H1 (cell line): ENCODE data around the gene MEDAG. TPM values are rescaled to one million over a fixed set of nuclear protein-coding genes. Genes with fewer than 3 reads are reported as not detected.

Experiments
- CTCF ChIA-PET: fragments of 300-600 bp; sonication (Branson Sonifier 250); formaldehyde crosslinking; loops from one replicate; lab custom pipeline; 2021; ENCODE audit not compliant: partially characterized antibody; lab: Charles Lee
- POLR2A ChIA-PET: fragments of 300-600 bp; sonication (Branson Sonifier 250); formaldehyde crosslinking; loops from one replicate; lab custom pipeline; 2021; ENCODE audit warnings: inconsistent platforms; ENCODE audit not compliant: partially characterized antibody; lab: Charles Lee
- DNase-seq, 2 experiments: peaks; one replicate each; pipeline versions ENCODE4 v3.0.0 to v3.0.0-alpha.2; 2010 to 2022; ENCODE audit warnings: low spot score in 2 of 2, low read depth in 1 of 2, mixed read lengths in 1 of 2
- FAIRE-seq: peaks from 2 replicates; lab custom pipeline; 2011; peaks lifted over from hg19 to GRCh38; lab: Jason Lieb, UNC
- H2AFZ ChIP-seq: 2 replicates; pipeline ENCODE4 v1.8.1; 2012; ENCODE audit warnings: low read length, inconsistent platforms
- H2AK5ac ChIP-seq: 2 replicates; pipeline ENCODE4 v1.6.1; 2013; ENCODE audit warnings: low read depth, low read length
- H2BK120ac ChIP-seq: replicated peaks from 2 replicates; pipeline ENCODE3; 2013; ENCODE audit warnings: low read depth, low read length, inconsistent platforms
- H2BK12ac ChIP-seq: 2 replicates; pipeline ENCODE4 v1.6.1; 2013; ENCODE audit warnings: low read depth, low read length
- H2BK15ac ChIP-seq: 2 replicates; pipeline ENCODE4 v1.6.1; 2013; ENCODE audit warnings: low read length
- H2BK20ac ChIP-seq: 2 replicates; pipeline ENCODE4 v1.6.1; 2013; ENCODE audit warnings: low read length
- H2BK5ac ChIP-seq: 2 replicates; pipeline ENCODE4 v1.6.1; 2013; ENCODE audit warnings: low read depth, low read length
- H3K14ac ChIP-seq: 2 replicates; pipeline ENCODE4 v1.6.1; 2013; ENCODE audit warnings: inconsistent platforms; ENCODE audit not compliant: insufficient read length
- H3K18ac ChIP-seq: 2 replicates; pipeline ENCODE4 v1.6.1; 2013; ENCODE audit warnings: low read length; ENCODE audit errors: extremely low read depth
- H3K23ac ChIP-seq: 2 replicates; pipeline ENCODE4 v1.6.1; 2013; ENCODE audit warnings: inconsistent platforms; ENCODE audit not compliant: insufficient read length
- H3K23me2 ChIP-seq: 2 replicates; pipeline ENCODE4 v1.6.1; 2013; ENCODE audit warnings: low read depth, low read length
- H3K27ac ChIP-seq: 2 replicates; pipeline ENCODE4 v1.6.1; 2011; ENCODE audit warnings: low read depth, low read length, inconsistent platforms
- H3K27me3 ChIP-seq, 4 experiments: replicated peaks in 1 of 4; 1 replicate in 1 of 4; 2 replicates in 3 of 4; pipeline versions ENCODE4 v1.6.1 to v1.8.1; 2011 to 2013; ENCODE audit warnings: low read length in 3 of 4, mild to moderate bottlenecking in 3 of 4, inconsistent platforms in 2 of 4, mixed read lengths in 2 of 4, moderate library complexity in 1 of 4; ENCODE audit not compliant: control insufficient read depth in 3 of 4, insufficient read depth in 3 of 4; ENCODE audit errors: extremely low read depth in 1 of 4
- H3K36me3 ChIP-seq, 4 experiments: 2 replicates each; pipeline versions ENCODE4 v1.6.1 to v1.8.1; 2011 to 2013; ENCODE audit warnings: mild to moderate bottlenecking in 4 of 4, low read length in 3 of 4, moderate library complexity in 2 of 4, control low read depth in 1 of 4, inconsistent platforms in 1 of 4; ENCODE audit not compliant: insufficient read depth in 4 of 4, control insufficient read depth in 2 of 4
- H3K4ac ChIP-seq: replicated peaks from 2 replicates; pipeline ENCODE3; 2013; ENCODE audit warnings: low read length, low read depth, mixed read lengths, inconsistent platforms; ENCODE audit not compliant: insufficient read length
- H3K4me1 ChIP-seq, 4 experiments: replicated peaks in 1 of 4; 1 replicate in 1 of 4; 2 replicates in 3 of 4; pipeline versions ENCODE4 v1.6.1 to v1.8.1; 2011 to 2013; ENCODE audit warnings: low read length in 3 of 4, inconsistent platforms in 2 of 4, mixed read lengths in 1 of 4; ENCODE audit not compliant: insufficient read depth in 4 of 4, control insufficient read depth in 3 of 4
- H3K4me2 ChIP-seq, 2 experiments: 2 replicates each; pipeline versions ENCODE4 v1.6.1 to v1.8.1; 2011 to 2013; ENCODE audit warnings: low read depth in 2 of 2, low read length in 2 of 2, control low read depth in 1 of 2, inconsistent platforms in 1 of 2, mild to moderate bottlenecking in 1 of 2; ENCODE audit not compliant: insufficient read depth in 1 of 2
- H3K4me3 ChIP-seq, 4 experiments: fragments of 200-600, 300-600 bp in 1 of 4; sonication (generic), shearing (Covaris generic), sonication (Bioruptor Twin) in 1 of 4; 2 replicates each; pipeline versions ENCODE4 v1.5.1 to v1.8.1; 2011 to 2016; ENCODE audit warnings: low read length in 4 of 4, low read depth in 3 of 4, control low read depth in 2 of 4, inconsistent platforms in 2 of 4, mild to moderate bottlenecking in 2 of 4, mixed read lengths in 1 of 4, moderate library complexity in 1 of 4; ENCODE audit not compliant: insufficient read depth in 2 of 4; ENCODE audit errors: extremely low read depth in 1 of 4
- H3K56ac ChIP-seq: replicated peaks from 2 replicates; pipeline ENCODE3; 2013; ENCODE audit warnings: low read depth, mild to moderate bottlenecking, mixed read lengths, low read length, inconsistent platforms; ENCODE audit not compliant: insufficient read length
- H3K79me1 ChIP-seq: 2 replicates; pipeline ENCODE4 v1.6.1; 2013; ENCODE audit warnings: low read depth, low read length, control low read depth
- H3K79me2 ChIP-seq, 2 experiments: 2 replicates each; pipeline versions ENCODE4 v1.6.1 to v1.8.1; 2012 to 2013; ENCODE audit warnings: low read length in 2 of 2, mild to moderate bottlenecking in 2 of 2, inconsistent platforms in 1 of 2; ENCODE audit not compliant: insufficient read depth in 2 of 2, control insufficient read depth in 1 of 2
- H3K9ac ChIP-seq, 4 experiments: replicated peaks in 1 of 4; 1 replicate in 1 of 4; 2 replicates in 3 of 4; pipeline versions ENCODE4 v1.6.1 to v1.8.1; 2011 to 2013; ENCODE audit warnings: low read depth in 3 of 4, low read length in 3 of 4, control low read depth in 2 of 4, mild to moderate bottlenecking in 2 of 4, moderate library complexity in 2 of 4, inconsistent platforms in 1 of 4; ENCODE audit errors: extremely low read depth in 1 of 4
- H3K9me3 ChIP-seq, 2 experiments: 2 replicates each; pipeline versions ENCODE4 v1.6.1 to v1.8.1; 2012 to 2013; ENCODE audit warnings: mild to moderate bottlenecking in 2 of 2, moderate library complexity in 2 of 2, control low read depth in 1 of 2, inconsistent platforms in 1 of 2, low read depth in 1 of 2, low read length in 1 of 2, mixed read lengths in 1 of 2; ENCODE audit not compliant: insufficient read depth in 2 of 2
- H4K20me1 ChIP-seq, 2 experiments: replicated peaks in 1 of 2; 2 replicates each; pipeline versions ENCODE3 to v1.8.1; 2011 to 2013; ENCODE audit warnings: inconsistent platforms in 2 of 2, low read length in 2 of 2, mild to moderate bottlenecking in 1 of 2; ENCODE audit not compliant: insufficient read depth in 2 of 2, control insufficient read depth in 1 of 2
- H4K5ac ChIP-seq: 2 replicates; pipeline ENCODE4 v1.6.1; 2013; ENCODE audit warnings: low read length, low read depth, mixed read lengths, inconsistent platforms; ENCODE audit not compliant: insufficient read length
- H4K8ac ChIP-seq: 2 replicates; pipeline ENCODE4 v1.8.0; 2013; ENCODE audit warnings: mild to moderate bottlenecking, moderate library complexity, low read length, inconsistent platforms; ENCODE audit not compliant: insufficient read depth; ENCODE audit errors: extremely low read depth
- H4K91ac ChIP-seq: replicated peaks from 2 replicates; pipeline ENCODE3; 2013; ENCODE audit warnings: low read length, mixed read lengths, inconsistent platforms; ENCODE audit not compliant: insufficient read length
- CBX5 ChIP-seq: fragments of 300-800, 300-1000 bp; sonication (generic); IDR thresholded peaks from 2 replicates; pipeline ENCODE4 v1.7.1; 2016; ENCODE audit warnings: antibody characterized with exemption, low read length, low read depth
- CHD1 ChIP-seq: IDR thresholded peaks from 2 replicates; pipeline ENCODE4 v1.6.1; 2012; ENCODE audit warnings: low read depth, low read length, improper control_type of control experiment
- EP300 ChIP-seq, 2 experiments: IDR thresholded peaks; 1 replicate in 1 of 2; 2 replicates in 1 of 2; pipeline ENCODE4 v1.6.1; 2011 to 2012; ENCODE audit warnings: low read depth in 2 of 2, low read length in 2 of 2, mild to moderate bottlenecking in 2 of 2, borderline replicate concordance in 1 of 2, inconsistent platforms in 1 of 2, moderate library complexity in 1 of 2
- KDM5A ChIP-seq: fragments of 200-600 bp; IDR thresholded peaks from 2 replicates; pipeline ENCODE4 v1.7.1; 2012; ENCODE audit warnings: mild to moderate bottlenecking, low read length, inconsistent platforms, mixed read lengths
- NANOG ChIP-seq: IDR thresholded peaks from 2 replicates; pipeline ENCODE4 v1.6.1; 2011; ENCODE audit warnings: low read length, low read depth, mild to moderate bottlenecking, inconsistent platforms; ENCODE audit not compliant: insufficient read depth, poor library complexity, severe bottlenecking
- POLR2AphosphoS5 ChIP-seq: IDR thresholded peaks from 2 replicates; pipeline ENCODE4 v1.6.1; 2011; ENCODE audit warnings: low read depth, low read length
- RXRA ChIP-seq: IDR thresholded peaks from 2 replicates; pipeline ENCODE4 v1.6.1; 2011; ENCODE audit warnings: low read depth, mild to moderate bottlenecking, low read length, moderate library complexity; ENCODE audit not compliant: insufficient read depth
- SIRT6 ChIP-seq: IDR thresholded peaks from one replicate; pipeline ENCODE4 v1.7.1; 2012; ENCODE audit warnings: low read length, inconsistent platforms
- SRF ChIP-seq: IDR thresholded peaks from 2 replicates; pipeline ENCODE4 v1.6.1; 2011; ENCODE audit warnings: mild to moderate bottlenecking, low read depth, low read length, moderate library complexity
- TBP ChIP-seq: IDR thresholded peaks from 2 replicates; pipeline ENCODE4 v1.6.1; 2011; ENCODE audit warnings: low read depth, low read length, improper control_type of control experiment
- WGBS, 2 experiments: shearing (Covaris generic) in 1 of 2; methylation state at CpG; one replicate each; pipeline versions ENCODE4 v1.1.6 to v1.1.7; 2013 to 2015; ENCODE audit warnings: low lambda C conversion rate in 2 of 2, mixed read lengths in 2 of 2, inconsistent platforms in 1 of 2, low coverage in 1 of 2, missing lambda C conversion rate in 1 of 2; ENCODE audit not compliant: insufficient replicate concordance in 2 of 2, insufficient coverage in 1 of 2, insufficient read length in 1 of 2; ENCODE audit errors: extremely low coverage in 1 of 2, missing lambda C conversion rate in 1 of 2; 5-methylcytosine and 5-hydroxymethylcytosine counted together
- polyA plus RNA-seq, 7 experiments: library from polyadenylated mRNA; depleted of rRNA in 3 of 7; stranded (reverse) in 5 of 7; unstranded in 2 of 7; fragments of >200 nt in 5 of 7; fragments of 200-250 nt in 2 of 7; gene quantifications; 1 replicate in 5 of 7; 2 replicates in 1 of 7; 4 replicates in 1 of 7; pipeline versions ENCODE4 v1.2.1 to v1.2.3, GENCODE V29; 2011 to 2013; ENCODE audit warnings: missing spikeins in 2 of 7, mixed read lengths in 2 of 7
- total RNA-seq: library from RNA; stranded (reverse); fragmentation: NEBNext Ultra II Directional; extraction: Animal tissue kit (Norgen Biotek cat#: 25700); gene quantifications from 2 replicates; pipeline ENCODE4 v1.2.1, GENCODE V29; 2021
- TF ChIP-seq, protein P1 (sequence below): IDR thresholded peaks from 2 replicates; pipeline ENCODE4 v1.6.1; 2012; ENCODE audit warnings: inconsistent platforms

MEDAG gene
- total and polyA plus RNA-seq, 2 of the 8 experiments (the other 6 are each of a cell fraction or from before 2014, with no cell fraction given), result 2.1 to 3.1 TPM

GRCh38 chr13:30877335-30877734 is 28.7 kb upstream of the MEDAG start:
- Histone ChIP-seq H3K18ac (no peak overlapping the region), H4K20me1 (no peaks in the 10 kb centered on the region), H4K5ac (no peak overlapping the region), H3K9ac (no peak overlapping the region), H3K4me2 (no peak overlapping the region), H2BK5ac (no peak overlapping the region), H2AK5ac (no peak overlapping the region), H2BK12ac (no peak overlapping the region), H3K79me2 (no peaks in the 10 kb centered on the region), H3K4ac (no peak overlapping the region), H2BK15ac (no peak overlapping the region), H4K8ac (no peak overlapping the region), H3K79me1 (no peaks in the 10 kb centered on the region), H3K23me2 (no peaks in the 10 kb centered on the region), H3K36me3 (peaks cover 0 to 2% (median 0%) of the 10 kb centered on the region in 4 experiments; a peak in 1 of 8 replicates), H3K9me3 (no peaks in the 10 kb centered on the region), H3K27me3 (no peaks in the 10 kb centered on the region), H3K4me1 (peaks cover 2 to 12% (median 3%) of the 10 kb centered on the region in 4 experiments; a peak in 5 of 7 replicates), H3K23ac (no peak overlapping the region), H3K14ac (no peak overlapping the region), H2AFZ (no peak overlapping the region), H2BK20ac (no peak overlapping the region), H3K56ac (no peak overlapping the region), H3K4me3 (no peak overlapping the region), H3K27ac (no peak overlapping the region), H2BK120ac (no peak overlapping the region), H4K91ac (no peak overlapping the region)
- no peak for DNase-seq
- 57% methylated on average over 1 of the region's 1 CpG; no CpG with 5 or more reads in 1 of the 2 experiments for WGBS, 2 experiments
- ChIA-PET CTCF (interaction anchor here (1.1 to 1.3 kb wide), 3 partner anchors 12 to 160 kb away, joined by 3 to 6 read pairs (median 3); no protein-coding TSS in a partner anchor), POLR2A (interaction anchor here (1.2 kb wide), 1 partner anchor 14 kb away, joined by 5 read pairs; no protein-coding TSS in a partner anchor)
- TF ChIP-seq RXRA, result no peak
- no peak for TF ChIP-seq TBP
- no peak for TF ChIP-seq POLR2AphosphoS5
- TF ChIP-seq CHD1, result no peak
- TF ChIP-seq SRF, result no peak
- TF ChIP-seq SIRT6, result no peak
- no peak for TF ChIP-seq EP300 (IDR thresholded peaks at IDR 0.05; ENCODE audit: borderline replicate concordance in 1 of 2, low read depth in 2 of 2, low read length in 2 of 2)
- no peak for TF ChIP-seq CBX5
- TF ChIP-seq NANOG, result no peak
- TF ChIP-seq, protein P1, sequence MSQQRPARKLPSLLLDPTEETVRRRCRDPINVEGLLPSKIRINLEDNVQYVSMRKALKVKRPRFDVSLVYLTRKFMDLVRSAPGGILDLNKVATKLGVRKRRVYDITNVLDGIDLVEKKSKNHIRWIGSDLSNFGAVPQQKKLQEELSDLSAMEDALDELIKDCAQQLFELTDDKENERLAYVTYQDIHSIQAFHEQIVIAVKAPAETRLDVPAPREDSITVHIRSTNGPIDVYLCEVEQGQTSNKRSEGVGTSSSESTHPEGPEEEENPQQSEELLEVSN, result no peak
- no peak for TF ChIP-seq KDM5A
- FAIRE-seq, result no peak
